GM12878 (cell line): Measurements from ENCODE around the gene HRG. TPM values are rescaled to one million over a fixed set of nuclear protein-coding genes. Genes with fewer than 3 reads are reported as not detected.

ENCODE experiments used
- ATAC-seq: fragments of 200-7000 bp; cut with Tn5 transposase; 3 replicates; pipeline ENCODE4 v1.9.1; 2020; ENCODE audit warnings: mild to moderate bottlenecking, moderate library complexity
- BruUV-seq: library from RNA; stranded (reverse); fragments of 400-500 nt; replicated peaks from 2 replicates; lab custom pipeline; 2021; lab: Mats Ljungman, UMichigan
- CTCF ChIA-PET: fragments of 300-600 bp; sonication (Branson Sonifier 250); formaldehyde crosslinking; extraction: SDS; loops from one replicate; lab custom pipeline; 2021; ENCODE audit warnings: inconsistent platforms; lab: Yijun Ruan, JAX
- POLR2A ChIA-PET: fragments of 350-600 bp; formaldehyde crosslinking; extraction: SDS; loops from one replicate; lab custom pipeline; 2021; ENCODE audit warnings: inconsistent platforms; lab: Charles Lee
- RAD21 ChIA-PET: fragments of 300-600 bp; sonication (Branson Sonifier 250); formaldehyde crosslinking; loops from one replicate; lab custom pipeline; 2023; ENCODE audit warnings: antibody characterized with exemption; ENCODE audit not compliant: unreplicated experiment; lab: Charles Lee
- SMC1A ChIA-PET: fragments of 300-600 bp; sonication (Branson Sonifier 250); formaldehyde crosslinking; loops from one replicate; lab custom pipeline; 2023; ENCODE audit not compliant: unreplicated experiment, uncharacterized antibody; lab: Charles Lee
- DNase-seq: peaks from one replicate; pipeline ENCODE4 v3.0.0-alpha.2; 2011; ENCODE audit warnings: low read depth, low spot score
- FAIRE-seq: peaks from 3 replicates; lab custom pipeline; 2011; peaks lifted over from hg19 to GRCh38; lab: Jason Lieb, UNC
- H2AFZ ChIP-seq: 2 replicates; pipeline ENCODE4 v1.6.0; 2011; ENCODE audit warnings: low read depth, low read length, control low read depth; ENCODE audit not compliant: control insufficient read depth
- H3K27ac ChIP-seq: 2 replicates; pipeline ENCODE4 v1.5.1; 2011; ENCODE audit warnings: control low read depth; ENCODE audit not compliant: control insufficient read depth, insufficient read depth
- H3K27me3 ChIP-seq, 2 experiments: replicated peaks in 1 of 2; 2 replicates each; pipeline versions ENCODE4 v1.6.0 to v1.6.1; 2011; ENCODE audit warnings: low read length in 1 of 2; ENCODE audit not compliant: control insufficient read depth in 2 of 2, insufficient read depth in 2 of 2
- H3K36me3 ChIP-seq, 2 experiments: 2 replicates each; pipeline ENCODE4 v1.5.1; 2011; ENCODE audit warnings: low read length in 1 of 2; ENCODE audit not compliant: control insufficient read depth in 2 of 2, insufficient read depth in 2 of 2
- H3K4me1 ChIP-seq: 2 replicates; pipeline ENCODE4 v1.6.1; 2011; ENCODE audit warnings: mild to moderate bottlenecking, low read length, moderate library complexity, mixed read lengths; ENCODE audit not compliant: control insufficient read depth, insufficient read depth
- H3K4me2 ChIP-seq: 2 replicates; pipeline ENCODE4 v1.6.0; 2011; ENCODE audit warnings: control low read depth; ENCODE audit not compliant: control insufficient read depth, insufficient read depth
- H3K4me3 ChIP-seq: fragments of 200-600 bp; sonication (generic); 2 replicates; pipeline ENCODE4 v1.5.1; 2016
- H3K79me2 ChIP-seq: 2 replicates; pipeline ENCODE4 v1.6.0; 2011; ENCODE audit warnings: low read length; ENCODE audit not compliant: control insufficient read depth, insufficient read depth
- H3K9ac ChIP-seq: 2 replicates; pipeline ENCODE4 v1.8.0; 2011; ENCODE audit warnings: low read length, control low read depth, mixed read lengths; ENCODE audit not compliant: control insufficient read depth, insufficient read depth
- H3K9me3 ChIP-seq: replicated peaks from 3 replicates; pipeline ENCODE4 v1.5.1; 2011; ENCODE audit warnings: mild to moderate bottlenecking, low read length; ENCODE audit not compliant: control insufficient read depth, insufficient read depth
- H4K20me1 ChIP-seq: 2 replicates; pipeline ENCODE4 v1.6.0; 2011; ENCODE audit not compliant: control insufficient read depth, insufficient read depth
- BCL3 ChIP-seq: IDR thresholded peaks from 2 replicates; pipeline ENCODE4 v1.6.1; 2011; ENCODE audit warnings: borderline replicate concordance, low read depth, mild to moderate bottlenecking, moderate library complexity, low read length; ENCODE audit not compliant: insufficient read depth, poor library complexity, severe bottlenecking
- CHD1 ChIP-seq: IDR thresholded peaks from 2 replicates; pipeline ENCODE4 v1.6.1; 2012; ENCODE audit warnings: low read depth, low read length, improper control_type of control experiment
- CHD2 ChIP-seq: IDR thresholded peaks from 2 replicates; pipeline ENCODE4 v1.6.1; 2011; ENCODE audit warnings: low read depth, low read length, improper control_type of control experiment, borderline replicate concordance
- HDGF ChIP-seq: fragments of 450-650 bp; IDR thresholded peaks from 2 replicates; pipeline ENCODE4 v1.6.1; 2016; ENCODE audit warnings: antibody characterized with exemption
- IRF5 ChIP-seq: fragments of 450-650 bp; IDR thresholded peaks from 2 replicates; pipeline ENCODE4 v1.6.1; 2017; ENCODE audit warnings: borderline replicate concordance
- PML ChIP-seq: IDR thresholded peaks from 2 replicates; pipeline ENCODE4 v1.6.1; 2012; ENCODE audit warnings: low read length, inconsistent platforms
- POLR2AphosphoS2 ChIP-seq: IDR thresholded peaks from 2 replicates; pipeline ENCODE4 v1.6.1; 2011; ENCODE audit warnings: low read depth, mild to moderate bottlenecking, low read length, improper control_type of control experiment, moderate library complexity
- RELA ChIP-seq: fragments of 450-650 bp; IDR thresholded peaks from 2 replicates; pipeline ENCODE4 v1.8.0; 2014; ENCODE audit warnings: borderline replicate concordance; ENCODE audit not compliant: partially characterized antibody
- USF1 ChIP-seq: IDR thresholded peaks from 2 replicates; pipeline ENCODE4 v1.6.1; 2011; ENCODE audit warnings: borderline replicate concordance, low read depth, mild to moderate bottlenecking, moderate library complexity, mixed read lengths, low read length; ENCODE audit not compliant: insufficient read depth; ENCODE audit errors: extremely low read length
- YY1 ChIP-seq: IDR thresholded peaks from 2 replicates; pipeline ENCODE4 v1.6.1; 2011; ENCODE audit warnings: low read depth, mild to moderate bottlenecking, low read length
- ZBED1 ChIP-seq: IDR thresholded peaks from 2 replicates; pipeline ENCODE4 v1.6.1; 2016; ENCODE audit warnings: borderline replicate concordance
- ZBTB33 ChIP-seq: fragments of 450-650 bp; IDR thresholded peaks from 2 replicates; pipeline ENCODE4 v1.6.1; 2017; ENCODE audit warnings: mild to moderate bottlenecking
- ZNF687 ChIP-seq: fragments of 450-650 bp; IDR thresholded peaks from 2 replicates; pipeline ENCODE4 v1.6.1; 2017; ENCODE audit warnings: mild to moderate bottlenecking, moderate library complexity
- WGBS: methylation state at CpG from one replicate; pipeline ENCODE4 v1.1.6; 2016; ENCODE audit warnings: low lambda C conversion rate; ENCODE audit not compliant: insufficient replicate concordance, insufficient coverage; ENCODE audit errors: missing lambda C conversion rate; 5-methylcytosine and 5-hydroxymethylcytosine counted together
- in situ Hi-C: fragments of 300-500 bp; cut with MboI; formaldehyde crosslinking; loops from 9 replicates; pipeline ENCODE4 v1.14.3; 2018; ENCODE audit warnings: mixed read lengths
- intact Hi-C: fragments of 100-400 bp; cut with micrococcal nuclease; formaldehyde crosslinking; loops from one replicate; pipeline ENCODE4 v1.14.2; 2022; ENCODE audit not compliant: unreplicated experiment
- polyA plus RNA-seq, 11 experiments: library from polyadenylated mRNA; depleted of rRNA in 4 of 11; unstranded in 6 of 11; stranded (reverse) in 5 of 11; fragments of >200 nt; fragmentation: Nextera tagmentation in 4 of 11; fragmentation: Illumina TruSeq in 1 of 11; extraction: Ambion mirVana in 4 of 11; extraction: Trizol in 1 of 11; gene quantifications; 1 replicate in 1 of 11; 2 replicates in 10 of 11; pipeline versions ENCODE4 v1.2.1 to v1.2.3, GENCODE V29; 2011 to 2016; ENCODE audit warnings: inconsistent platforms in 2 of 11, missing spikeins in 2 of 11, low read depth in 1 of 11
- total RNA-seq, 4 experiments: library from RNA; depleted of rRNA in 3 of 4; stranded (reverse); fragments of >200 nt in 3 of 4; fragmentation: Illumina TruSeq in 1 of 4; extraction: Trizol in 1 of 4; gene quantifications; 2 replicates each; pipeline versions ENCODE4 v1.2.1 to v1.2.3, GENCODE V29; 2013 to 2021

The HRG gene
- total and polyA plus RNA-seq, 10 of the 15 experiments (the other 5 are each of a cell fraction or from before 2014, with no cell fraction given), result 0.21 TPM; not detected in 9

- TF ChIP-seq ZNF687 (no peak), CHD2 (no peak), YY1 (no peak), ZBED1 (no peak), CHD1 (no peak), BCL3 (no peak)
Observed at GRCh38 chr3:186618318-186618938, 47.4 kb upstream of the HRG start (continued).

GRCh38 chr3:186619787-186620212 is 46.0 kb upstream of the HRG start:
- POLR2A ChIA-PET, result no interaction called here
- in situ Hi-C loops, result loop anchor here (5.0 kb wide), 1 partner anchor 203 kb away; no protein-coding TSS in a partner anchor
- CTCF ChIA-PET, result interaction anchor here (0.5 to 6.8 kb wide), 4 partner anchors 79 to 1306 kb away, joined by 3 to 80 read pairs (median 4); no protein-coding TSS in a partner anchor
- TF ChIP-seq PML, result no peak
- TF ChIP-seq IRF5, result no peak
- TF ChIP-seq ZBTB33, result no peak
- TF ChIP-seq USF1, result no peak
- no peak for TF ChIP-seq RELA
- no peak for TF ChIP-seq POLR2AphosphoS2
- TF ChIP-seq HDGF, result no peak

More at GRCh38 chr3:186619787-186620212, 46.0 kb upstream of the HRG start:
- Histone ChIP-seq H3K4me2 (no peak overlapping the region), H3K27ac (no peak overlapping the region), H2AFZ (no peak overlapping the region), H3K36me3 (no peaks in the 10 kb centered on the region), H4K20me1 (no peaks in the 10 kb centered on the region), H3K79me2 (no peaks in the 10 kb centered on the region), H3K9me3 (no peaks in the 10 kb centered on the region), H3K9ac (no peak overlapping the region), H3K4me3 (no peak overlapping the region), H3K4me1 (peaks cover 4% of the 10 kb centered on the region), H3K27me3 (no peaks in the 10 kb centered on the region; a peak in 3 of 4 replicates)
- ChIA-PET SMC1A (no interaction called here), RAD21 (no interaction called here)
- FAIRE-seq (no peak), DNase-seq (no peak), ATAC-seq (no peak)
- intact Hi-C loops, result loop anchor here (5.0 to 10.0 kb wide), 2 partner anchors 362 to 545 kb away; no protein-coding TSS in a partner anchor
- no TSS peak for BruUV-seq
- 76% methylated on average over 5 of the region's 5 CpGs for WGBS
